Activated CD8-positive, alpha-beta memory T cell treated with anti-CD3 and anti-CD28 coated beads for 1 hour (primary cell): ENCODE data around the gene MCTP1.

Source experiments
- DNase-seq, 2 donors: peaks; one replicate each; pipeline ENCODE4 v3.0.0-alpha.2; 2020; ENCODE audit warnings: low read depth in 1 of 2; ENCODE audit errors: extremely low read depth in 1 of 2

The MCTP1 gene

DNA sequence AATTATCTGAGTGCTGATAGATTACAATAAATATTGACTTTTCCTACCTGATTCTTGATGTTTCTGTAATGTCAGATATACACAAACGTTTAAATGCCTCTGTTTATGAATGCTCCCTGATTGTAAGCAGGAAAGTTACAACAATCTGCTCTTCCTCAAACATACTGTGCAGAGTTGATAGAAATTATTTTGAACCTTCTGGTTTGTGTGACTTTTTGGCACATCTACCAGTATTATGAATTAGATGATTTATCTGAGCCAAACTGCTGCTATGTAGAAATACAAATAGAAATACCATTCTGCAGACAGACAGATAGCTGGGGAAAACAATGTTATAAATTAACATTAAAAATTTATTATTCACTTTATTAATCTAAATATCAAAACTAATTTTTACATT is 553.4 kb downstream of the MCTP1 start:
- no peak for DNase-seq

DNA sequence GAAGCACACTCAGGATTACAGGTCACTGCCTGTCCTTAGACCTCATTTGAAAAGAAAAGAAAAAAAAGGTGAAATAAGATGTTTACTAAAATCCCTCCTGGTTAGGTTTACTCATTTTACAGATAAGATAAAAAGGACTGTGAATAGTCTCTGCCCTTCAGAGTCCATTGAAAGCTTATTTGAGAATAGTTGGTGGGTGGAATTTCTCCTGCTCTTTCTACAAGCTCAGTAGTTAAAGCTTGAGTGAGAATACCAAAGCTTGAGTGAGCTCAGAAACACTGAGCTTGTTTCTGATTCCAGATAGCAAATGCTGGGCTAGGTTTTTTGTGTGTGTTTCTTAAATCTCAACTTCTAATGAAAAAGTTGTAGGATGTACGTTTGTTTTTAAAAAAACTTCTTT is 559.8 kb downstream of the MCTP1 start:
- DNase-seq = no peak

- no peak for DNase-seq
Measured at GRCh38 chr5:94715768-94716167, 569.1 kb downstream of the MCTP1 start.

DNA sequence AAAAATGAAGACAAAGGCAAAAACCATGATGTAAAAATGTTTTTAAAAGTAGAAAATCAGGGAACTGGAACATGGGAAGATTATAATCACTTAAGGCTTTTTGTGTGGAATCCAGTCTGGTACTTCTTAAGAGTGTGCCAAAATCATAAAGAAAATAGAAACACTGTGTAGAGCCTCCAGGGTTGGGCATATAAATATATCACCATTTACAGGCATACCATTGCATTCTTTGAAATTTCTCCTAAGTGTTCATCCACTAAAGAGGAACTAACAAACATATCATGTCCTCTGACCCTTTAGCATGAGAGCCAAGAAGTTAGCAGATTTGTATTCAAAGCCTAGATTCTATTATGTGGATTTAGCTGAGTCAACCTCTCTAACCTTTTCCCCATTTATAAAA is 573.1 kb downstream of the MCTP1 start:
- no peak for DNase-seq

GRCh38 chr5:94709277-94709676 is 575.6 kb downstream of the MCTP1 start:
- DNase-seq = no peak

- no peak for DNase-seq
Measured at GRCh38 chr5:94707359-94707758, 577.5 kb downstream of the MCTP1 start.

DNA sequence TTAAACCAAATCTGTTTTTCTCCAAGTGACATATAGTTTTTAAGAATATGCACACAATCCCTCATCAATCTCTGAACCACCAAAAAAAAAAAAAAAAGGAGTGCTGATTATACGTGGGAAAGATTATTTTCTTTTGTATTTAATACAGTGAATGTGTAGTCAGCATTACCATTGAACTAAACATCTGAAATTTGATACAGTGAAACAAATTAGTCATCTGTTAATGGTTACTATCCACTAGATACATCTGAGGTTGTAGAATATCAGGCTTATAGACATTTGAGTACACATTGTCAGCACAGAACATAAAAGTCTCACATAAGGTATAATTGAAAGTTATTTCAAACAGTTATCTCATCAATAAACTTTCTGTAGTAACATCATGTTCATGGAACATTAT is 579.5 kb downstream of the MCTP1 start:
- DNase-seq = no peak

- DNase-seq = no peak
Measured at GRCh38 chr5:94702729-94703128, 582.2 kb downstream of the MCTP1 start.

GRCh38 chr5:94700592-94700991 is 584.3 kb downstream of the MCTP1 start:
- no peak for DNase-seq

DNA sequence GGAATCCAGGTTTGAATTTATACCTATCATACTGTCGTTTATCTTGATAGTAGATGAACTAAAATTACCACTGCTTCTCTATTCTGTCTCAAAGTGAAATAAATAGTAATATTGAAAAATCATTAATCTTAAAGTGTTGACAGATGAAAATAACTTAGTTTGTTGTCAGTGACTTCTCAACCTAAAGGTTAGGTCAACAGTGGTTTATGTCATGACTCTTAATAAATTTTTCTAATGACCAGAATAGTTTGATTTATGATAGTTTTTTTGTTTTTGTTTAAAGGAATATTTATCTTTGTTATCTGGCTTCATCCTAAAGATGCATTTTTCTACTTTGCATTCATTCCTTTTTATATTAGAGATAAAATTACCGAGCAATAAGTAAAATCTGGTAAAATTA is 585.3 kb downstream of the MCTP1 start:
- no peak for DNase-seq

GRCh38 chr5:94698197-94698596 is 586.7 kb downstream of the MCTP1 start:
- DNase-seq = no peak

GRCh38 chr5:94694671-94695070 is 590.2 kb downstream of the MCTP1 start:
- DNase-seq = no peak

DNA sequence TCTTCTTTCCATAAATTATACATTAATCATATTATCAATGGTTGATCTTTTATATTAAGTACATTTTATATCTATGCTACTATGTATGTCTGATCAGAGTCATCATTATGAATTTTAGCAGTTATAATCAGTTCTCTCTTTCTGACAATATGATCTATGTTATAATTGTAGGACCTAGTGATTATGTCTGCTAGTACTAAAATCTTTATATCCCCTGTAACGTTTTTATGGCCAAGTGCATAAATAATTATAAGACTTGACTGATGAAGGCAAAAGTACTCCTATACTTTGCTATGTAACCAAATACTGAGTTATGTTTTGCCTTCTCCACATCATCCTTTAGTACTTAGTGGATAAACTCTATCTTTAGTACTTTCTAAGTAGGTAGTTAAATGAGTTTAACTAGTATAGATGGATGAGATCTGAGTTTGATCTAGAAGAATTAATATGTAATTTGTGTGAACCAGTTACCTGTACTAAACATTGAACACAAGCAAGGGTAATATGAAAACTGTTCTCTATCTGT is 591.0 kb downstream of the MCTP1 start:
- DNase-seq = no peak

- DNase-seq = no peak
Measured at GRCh38 chr5:94693043-94693822, 591.7 kb downstream of the MCTP1 start.

- DNase-seq = no peak
Measured at GRCh38 chr5:94692581-94692980, 592.3 kb downstream of the MCTP1 start.

DNA sequence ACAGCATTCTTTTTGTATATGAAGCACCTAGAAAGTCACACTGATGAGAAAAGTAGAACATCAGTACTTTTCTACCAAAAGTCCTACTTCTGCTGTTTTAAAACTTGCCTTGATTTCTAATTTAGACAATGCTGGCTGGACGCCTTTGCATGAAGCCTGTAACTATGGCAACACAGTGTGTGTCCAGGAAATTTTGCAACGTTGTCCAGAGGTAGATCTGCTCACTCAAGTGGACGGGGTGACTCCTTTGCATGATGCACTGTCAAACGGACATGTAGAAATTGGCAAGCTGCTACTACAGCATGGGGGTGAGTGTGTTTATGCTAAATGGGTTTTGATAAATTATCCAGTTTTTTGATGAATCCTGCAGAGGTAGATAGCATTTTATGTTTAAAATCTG is 592.9 kb downstream of the MCTP1 start:
- DNase-seq = no peak

- DNase-seq = no peak
Measured at GRCh38 chr5:94691291-94691690, 593.6 kb downstream of the MCTP1 start.

DNA sequence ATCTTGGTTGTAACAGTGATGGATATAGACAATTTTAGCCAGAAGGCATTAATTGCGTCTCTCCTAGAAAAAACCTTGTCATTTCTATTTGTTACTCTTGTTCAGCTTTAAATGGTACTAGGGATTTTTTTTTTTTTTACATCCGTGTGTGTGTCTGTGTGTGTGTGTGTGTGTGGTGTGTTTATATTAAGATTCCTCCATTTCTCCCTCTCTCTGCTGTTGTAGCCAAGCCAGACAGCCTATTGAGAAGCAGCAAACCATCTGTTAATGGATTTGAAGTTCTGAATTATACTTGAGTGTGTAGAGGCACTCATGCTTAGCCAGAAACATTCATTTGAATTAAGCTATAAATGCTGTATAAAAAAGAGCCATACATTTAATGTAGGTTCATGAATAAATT is 594.1 kb downstream of the MCTP1 start:
- DNase-seq = no peak

DNA sequence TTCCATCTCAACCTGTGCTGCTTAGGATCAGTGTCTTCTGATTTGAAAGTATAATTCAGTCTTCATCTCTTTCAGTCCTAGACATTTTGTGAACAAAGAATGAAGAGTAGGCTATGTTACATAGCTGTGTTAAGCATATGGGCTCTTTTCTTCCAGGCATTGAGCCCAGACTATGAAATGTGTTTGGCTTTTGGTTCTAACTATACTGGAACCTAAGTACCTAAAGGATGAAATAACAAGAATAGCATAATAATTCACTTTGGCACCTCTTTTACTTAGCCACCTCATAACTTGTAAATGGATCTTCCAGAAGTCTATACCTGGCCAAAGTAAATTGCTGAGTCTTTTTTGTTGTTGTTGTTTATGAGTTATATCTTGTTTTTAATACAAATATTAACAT is 595.0 kb downstream of the MCTP1 start:
- no peak for DNase-seq

GRCh38 chr5:94682814-94683520 is 601.9 kb downstream of the MCTP1 start:
- no peak for DNase-seq

DNA sequence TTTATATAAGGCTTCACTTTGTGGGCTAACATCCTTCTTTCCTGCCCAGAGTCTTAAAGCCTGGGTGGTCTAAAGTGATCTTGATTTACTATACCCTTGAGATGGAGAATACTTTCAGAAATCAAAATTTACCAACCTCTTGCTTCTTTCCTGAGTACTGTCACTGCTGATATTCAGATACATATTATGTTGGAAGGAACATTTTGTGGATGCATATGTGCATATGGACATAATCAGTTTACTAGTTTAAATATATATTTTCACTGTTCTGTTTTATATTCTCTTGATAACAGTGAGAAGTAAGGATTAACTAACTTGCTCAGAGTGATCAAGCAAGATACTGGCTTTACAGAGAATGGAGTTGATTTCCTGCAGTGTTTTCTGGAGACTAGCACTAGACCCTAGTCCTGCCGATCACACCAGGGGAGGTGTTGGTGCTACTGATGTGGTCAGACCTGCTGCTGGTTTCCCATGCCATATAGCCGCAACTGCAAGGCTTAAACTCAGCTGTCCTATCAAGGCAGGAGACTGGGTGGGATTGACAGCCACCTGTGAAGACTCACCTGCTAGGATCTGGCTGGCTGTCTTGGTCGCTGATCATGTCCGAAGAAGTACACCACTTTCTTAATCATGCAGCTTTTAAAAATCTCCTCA is 608.8 kb downstream of the MCTP1 start:
- DNase-seq = no peak
